ENCODE data around the gene TRDMT1. TPM values are rescaled to one million over a fixed set of nuclear protein-coding genes. Genes with fewer than 3 reads are reported as not detected.
A peak's percentile ranks its signal among the peaks of the same experiment; 100 is the strongest.

Gene TRDMT1
- total and polyA plus RNA-seq, 12 donors: 1.3 to 10.5 (median 4.9) TPM

GRCh38 chr10:17123961-17124360 is 77.5 kb downstream of the TRDMT1 start:
- H3K4me1 ChIP-seq (replicated peaks in 1 of 2): peaks cover 0 to 7% of the 10 kb centered on the region in 2 donors
- H3K27ac ChIP-seq: no peak overlapping the region
- H3K36me3 ChIP-seq (replicated peaks in 1 of 2): no peaks in the 10 kb centered on the region
- H3K4me3 ChIP-seq: no peak overlapping the region
- no peaks in the 10 kb centered on the region for H3K9me3 ChIP-seq (replicated peaks in 1 of 3)
- 89 to 99% (median 94%) methylated on average over 3 of the region's 3 CpGs for WGBS, 4 donors
- no peak for DNase-seq
- H3K27me3 ChIP-seq: no peaks in the 10 kb centered on the region
- intact Hi-C loops (cut with DNase I): no loop called here
- no peak for TF ChIP-seq POLR2A (IDR thresholded peaks at IDR 0.05)
- no peak for TF ChIP-seq CTCF (IDR thresholded peaks at IDR 0.05)

DNA sequence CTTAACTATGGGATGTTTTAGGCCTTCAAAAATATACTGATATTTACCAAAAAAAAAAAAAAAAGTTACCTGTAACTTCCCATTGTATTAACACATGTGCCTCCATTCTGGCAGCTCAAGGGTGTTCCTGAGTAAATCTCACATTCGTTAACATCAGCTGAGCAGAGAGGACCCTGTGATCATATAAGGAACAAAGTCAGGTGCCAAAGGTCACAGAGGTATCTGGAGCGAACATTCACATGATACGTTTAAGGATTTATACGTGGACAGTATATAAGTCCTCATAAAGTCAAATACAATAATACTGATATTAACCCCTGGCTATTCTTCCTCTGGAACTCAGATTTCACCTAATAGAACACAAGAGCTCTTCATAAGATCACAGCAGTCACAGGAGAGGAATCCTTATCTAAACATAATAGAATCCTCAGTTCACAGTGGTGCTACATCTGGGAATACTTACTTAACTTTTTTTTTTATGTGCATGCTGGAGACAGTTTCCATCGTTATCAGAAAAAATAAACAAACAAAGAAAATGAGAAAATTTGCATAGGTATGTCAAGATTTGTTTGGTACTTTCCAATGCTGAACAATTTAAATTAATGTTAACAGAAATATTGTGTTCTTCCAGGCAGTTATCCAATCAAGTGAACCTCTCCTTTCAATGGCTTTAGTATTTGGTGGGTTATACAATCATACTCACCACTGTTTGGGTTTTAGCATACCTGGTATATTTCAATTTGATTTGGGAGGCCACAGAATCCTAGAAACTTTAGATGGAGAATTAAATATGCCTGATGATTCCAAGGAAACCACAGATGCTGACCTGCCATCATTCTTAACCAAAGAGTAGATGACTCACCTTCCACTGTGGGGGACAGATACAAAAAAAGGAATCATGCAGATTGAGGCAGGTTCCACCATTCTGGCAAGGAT is 78.5 kb downstream of the TRDMT1 start:
- intact Hi-C loops (cut with DNase I): no loop called here
- TF ChIP-seq POLR2A (IDR thresholded peaks at IDR 0.05): no peak
- TF ChIP-seq CTCF (IDR thresholded peaks at IDR 0.05): no peak
- 77 to 85% (median 83%) methylated on average over 5 of the region's 5 CpGs for WGBS, 4 donors

DNA sequence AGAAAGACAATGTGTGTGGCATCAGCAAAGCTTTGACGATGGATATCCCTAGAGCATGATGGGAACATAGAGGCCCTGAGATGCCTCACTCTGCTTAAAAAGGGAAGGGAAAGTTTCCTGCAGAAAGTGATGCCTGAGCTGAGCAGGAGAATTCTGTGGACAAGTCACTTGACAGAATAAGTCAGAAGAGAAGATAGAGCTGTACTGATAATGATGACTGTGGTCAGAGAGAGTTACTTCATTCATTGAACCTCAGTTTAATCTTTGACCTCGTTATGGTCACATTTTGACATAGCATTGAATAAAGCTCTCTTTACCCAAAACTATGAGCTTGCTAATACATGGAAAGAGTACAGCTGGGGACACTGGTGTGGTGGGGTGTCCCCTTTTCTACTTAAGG is 79.4 kb downstream of the TRDMT1 start:
- Histone ChIP-seq H3K9me3 (replicated peaks in 1 of 3) (no peaks in the 10 kb centered on the region), H3K4me3 (no peak overlapping the region), H3K27me3 (no peaks in the 10 kb centered on the region), H3K27ac (no peak overlapping the region), H3K36me3 (replicated peaks in 1 of 2) (no peaks in the 10 kb centered on the region), H3K4me1 (replicated peaks in 1 of 2) (peaks cover 0 to 7% of the 10 kb centered on the region in 2 donors)
- intact Hi-C loops (cut with DNase I): no loop called here
- 74 to 97% (median 84%) methylated on average over 2 of the region's 2 CpGs for WGBS, 4 donors
- TF ChIP-seq CTCF (IDR thresholded peaks at IDR 0.05) (no peak), POLR2A (IDR thresholded peaks at IDR 0.05) (no peak)
- no peak for DNase-seq

More for the DNA sequence above, 78.5 kb downstream of the TRDMT1 start:
- H3K27ac ChIP-seq: no peak overlapping the region
- no peaks in the 10 kb centered on the region for H3K9me3 ChIP-seq (replicated peaks in 1 of 3)
- H3K27me3 ChIP-seq: no peaks in the 10 kb centered on the region
- DNase-seq: no peak
- no peak overlapping the region for H3K4me3 ChIP-seq
- peaks cover 0 to 7% of the 10 kb centered on the region in 2 donors for H3K4me1 ChIP-seq (replicated peaks in 1 of 2)
- no peaks in the 10 kb centered on the region for H3K36me3 ChIP-seq (replicated peaks in 1 of 2)

- no peak overlapping the region for H3K4me3 ChIP-seq
- 26 to 34% (median 31%) methylated on average over 3 of the region's 3 CpGs for WGBS, 4 donors
- no peaks in the 10 kb centered on the region for H3K36me3 ChIP-seq (replicated peaks in 1 of 2)
- H3K9me3 ChIP-seq (replicated peaks in 1 of 3): no peaks in the 10 kb centered on the region
- H3K4me1 ChIP-seq (replicated peaks in 1 of 2): peaks cover 0 to 14% of the 10 kb centered on the region in 2 donors
- DNase-seq: peak in 5 of 7 donors; percentile 23 to 77 (median 58)
- intact Hi-C loops (cut with DNase I): no loop called here
- TF ChIP-seq POLR2A (IDR thresholded peaks at IDR 0.05) (no peak), CTCF (IDR thresholded peaks at IDR 0.05) (no peak)
- no peaks in the 10 kb centered on the region for H3K27me3 ChIP-seq
- no peak overlapping the region for H3K27ac ChIP-seq
Measured at GRCh38 chr10:17120694-17121093, 80.8 kb downstream of the TRDMT1 start.

Data from adrenal gland (tissue), 12 donors.